Measurements from ENCODE around the gene GEN1. TPM values are rescaled to one million over a fixed set of nuclear protein-coding genes. Genes with fewer than 3 reads are reported as not detected.

Gene GEN1
- total and polyA plus RNA-seq, 2 donors (not counting 1 experiment from before 2014, with no cell fraction given): 16.7 to 105 TPM

DNA sequence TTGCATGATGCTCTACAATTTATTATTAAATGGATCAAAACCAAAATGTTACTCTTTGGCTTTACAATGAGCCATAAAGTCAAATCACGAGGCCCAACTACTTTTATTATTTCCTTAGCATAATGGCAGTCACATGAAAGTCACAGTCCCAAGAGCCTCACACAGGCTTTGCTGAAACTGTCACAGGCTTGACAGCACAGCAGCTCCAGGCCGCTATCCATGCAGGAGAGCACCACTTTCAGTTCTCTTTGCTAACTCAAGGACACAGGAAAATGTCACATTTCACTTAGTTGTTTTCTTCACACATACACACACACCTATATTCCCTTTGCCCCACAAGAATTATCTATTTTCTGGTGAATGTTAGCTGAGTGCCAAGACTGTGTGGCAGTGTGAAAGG, 51.2 kb downstream of the GEN1 start:
- Mint-ChIP-seq H3K27me3 (no peaks in the 10 kb centered on the region), H3K4me1 (peaks cover 64% of the 10 kb centered on the region), H3K27ac (peak overlapping the region; percentile 87), H3K9me3 (ENCODE audit: insufficient read depth) (no peaks in the 10 kb centered on the region), H3K4me3 (peak overlapping the region; percentile 62)
- Histone ChIP-seq H3K4me1 (ENCODE audit: control insufficient read depth in 2 of 2, insufficient read depth in 2 of 2, low read length in 2 of 2) (peaks cover 39 to 47% of the 10 kb centered on the region in 2 donors), H2AFZ (ENCODE audit: insufficient read depth, low read depth, low read length, poor library complexity, severe bottlenecking) (no peak overlapping the region), H3K79me2 (ENCODE audit: control insufficient read depth, insufficient read depth, low read length) (no peaks in the 10 kb centered on the region), H3K9me3 (ENCODE audit: control extremely low read depth in 1 of 3, control insufficient read depth in 2 of 3, insufficient read depth in 1 of 3, low read length in 2 of 3) (no peaks in the 10 kb centered on the region), H4K20me1 (ENCODE audit: control insufficient read depth, insufficient read depth, low read length, poor library complexity, severe bottlenecking) (no peaks in the 10 kb centered on the region), H3K27me3 (replicated peaks in 1 of 4; ENCODE audit: control extremely low read depth in 1 of 4, control insufficient read depth in 3 of 4, insufficient read depth in 4 of 4, low read length in 3 of 4) (no peaks in the 10 kb centered on the region), H3K4me2 (replicated peaks; ENCODE audit: low read depth, low read length, poor library complexity, severe bottlenecking) (peak overlapping the region; percentile 62), H3K9ac (ENCODE audit: low read length) (no peak overlapping the region), H3K36me3 (replicated peaks in 1 of 2; ENCODE audit: control extremely low read depth in 1 of 2, control insufficient read depth in 1 of 2, extremely low read depth in 1 of 2, insufficient read depth in 2 of 2, low read length in 1 of 2) (no peaks in the 10 kb centered on the region), H3K27ac (ENCODE audit: low read length in 2 of 2) (peak overlapping the region; percentile 82 to 93), H3K4me3 (ENCODE audit: control extremely low read depth in 1 of 5, extremely low read depth in 1 of 5, insufficient read depth in 1 of 5, low read depth in 2 of 5, low read length in 4 of 5) (peak overlapping the region in 1 of 5 experiments; percentile 31)
- ChIA-PET POLR2A (interaction anchor here (0.6 to 2.5 kb wide), 6 partner anchors 8 to 844 kb away, joined by 4 to 39 read pairs (median 8); partner anchors contain the start of genes GEN1, MSGN1 and SMC6), CTCF (interaction anchor here (0.7 to 3.7 kb wide), 7 partner anchors 8 to 55 kb away, joined by 3 to 22 read pairs (median 10); partner anchors contain the start of gene MSGN1)
- 7% methylated on average over 2 of the region's 2 CpGs for WGBS (ENCODE audit: insufficient coverage)
- DNase-seq (peak; percentile 59), ATAC-seq (ENCODE audit: low read depth) (peak; percentile 61)
- TF ChIP-seq EZH2 (IDR thresholded peaks at IDR 0.05; ENCODE audit: borderline replicate concordance, insufficient read depth, low read depth, low read length, poor library complexity, severe bottlenecking): no peak
- TF ChIP-seq, protein P1, sequence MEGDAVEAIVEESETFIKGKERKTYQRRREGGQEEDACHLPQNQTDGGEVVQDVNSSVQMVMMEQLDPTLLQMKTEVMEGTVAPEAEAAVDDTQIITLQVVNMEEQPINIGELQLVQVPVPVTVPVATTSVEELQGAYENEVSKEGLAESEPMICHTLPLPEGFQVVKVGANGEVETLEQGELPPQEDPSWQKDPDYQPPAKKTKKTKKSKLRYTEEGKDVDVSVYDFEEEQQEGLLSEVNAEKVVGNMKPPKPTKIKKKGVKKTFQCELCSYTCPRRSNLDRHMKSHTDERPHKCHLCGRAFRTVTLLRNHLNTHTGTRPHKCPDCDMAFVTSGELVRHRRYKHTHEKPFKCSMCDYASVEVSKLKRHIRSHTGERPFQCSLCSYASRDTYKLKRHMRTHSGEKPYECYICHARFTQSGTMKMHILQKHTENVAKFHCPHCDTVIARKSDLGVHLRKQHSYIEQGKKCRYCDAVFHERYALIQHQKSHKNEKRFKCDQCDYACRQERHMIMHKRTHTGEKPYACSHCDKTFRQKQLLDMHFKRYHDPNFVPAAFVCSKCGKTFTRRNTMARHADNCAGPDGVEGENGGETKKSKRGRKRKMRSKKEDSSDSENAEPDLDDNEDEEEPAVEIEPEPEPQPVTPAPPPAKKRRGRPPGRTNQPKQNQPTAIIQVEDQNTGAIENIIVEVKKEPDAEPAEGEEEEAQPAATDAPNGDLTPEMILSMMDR (IDR thresholded peaks at IDR 0.05): no peak
- intact Hi-C loops (cut with micrococcal nuclease): loop anchor here (2.0 kb wide), 2 partner anchors 18 to 26 kb away; no protein-coding TSS in a partner anchor

DNA sequence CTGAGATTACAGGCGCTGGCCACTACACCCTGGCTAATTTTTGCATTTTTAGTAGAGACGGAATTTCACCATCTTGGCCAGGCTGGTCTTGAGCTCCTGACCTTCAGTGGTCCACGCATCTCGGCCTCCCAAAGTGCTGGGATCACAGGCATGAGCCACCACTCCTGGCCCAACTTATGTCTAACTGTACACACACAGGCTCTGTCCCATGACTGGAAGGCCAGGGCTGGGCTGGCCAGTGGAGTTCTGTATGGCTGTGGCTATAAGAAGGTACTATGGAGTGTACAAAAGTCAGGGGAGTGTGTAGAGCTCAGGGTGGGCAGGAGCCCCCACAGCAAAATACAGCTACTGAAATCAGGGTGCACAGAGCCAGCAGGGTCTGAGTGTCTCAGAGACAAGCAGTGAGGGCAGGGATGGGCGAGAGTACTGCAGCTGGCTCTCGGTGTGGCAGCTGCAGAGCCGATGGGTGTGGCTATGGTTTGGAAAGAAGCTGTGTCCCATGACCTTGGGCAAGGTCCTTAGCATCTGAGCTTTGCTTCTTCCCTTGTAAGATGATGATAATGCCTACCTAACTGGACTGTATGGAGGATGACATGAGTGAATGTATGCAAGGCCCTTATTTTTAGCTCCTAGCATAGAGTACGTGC, 51.9 kb downstream of the GEN1 start:
- 53% methylated on average over 7 of the region's 8 CpGs for WGBS (ENCODE audit: insufficient coverage)

More for the DNA sequence above, 51.9 kb downstream of the GEN1 start:
- Histone ChIP-seq H2AFZ (ENCODE audit: insufficient read depth, low read depth, low read length, poor library complexity, severe bottlenecking) (peak overlapping the region; percentile 50), H3K9me3 (ENCODE audit: control extremely low read depth in 1 of 3, control insufficient read depth in 2 of 3, insufficient read depth in 1 of 3, low read length in 2 of 3) (no peaks in the 10 kb centered on the region), H3K36me3 (replicated peaks in 1 of 2; ENCODE audit: control extremely low read depth in 1 of 2, control insufficient read depth in 1 of 2, extremely low read depth in 1 of 2, insufficient read depth in 2 of 2, low read length in 1 of 2) (no peaks in the 10 kb centered on the region), H3K27ac (ENCODE audit: low read length in 2 of 2) (peak overlapping the region; percentile 82 to 93), H3K27me3 (replicated peaks in 1 of 4; ENCODE audit: control extremely low read depth in 1 of 4, control insufficient read depth in 3 of 4, insufficient read depth in 4 of 4, low read length in 3 of 4) (no peaks in the 10 kb centered on the region), H3K4me3 (ENCODE audit: control extremely low read depth in 1 of 5, extremely low read depth in 1 of 5, insufficient read depth in 1 of 5, low read depth in 2 of 5, low read length in 4 of 5) (no peak overlapping the region), H3K4me2 (replicated peaks; ENCODE audit: low read depth, low read length, poor library complexity, severe bottlenecking) (peak overlapping the region; percentile 52), H3K4me1 (ENCODE audit: control insufficient read depth in 2 of 2, insufficient read depth in 2 of 2, low read length in 2 of 2) (peaks cover 39 to 47% of the 10 kb centered on the region in 2 donors), H3K79me2 (ENCODE audit: control insufficient read depth, insufficient read depth, low read length) (no peaks in the 10 kb centered on the region), H4K20me1 (ENCODE audit: control insufficient read depth, insufficient read depth, low read length, poor library complexity, severe bottlenecking) (no peaks in the 10 kb centered on the region), H3K9ac (ENCODE audit: low read length) (no peak overlapping the region)
- ATAC-seq (ENCODE audit: low read depth) (peak; percentile 18), DNase-seq (peak; percentile 24)
- intact Hi-C loops (cut with micrococcal nuclease): loop anchor here (2.0 kb wide), 2 partner anchors 17 to 25 kb away; no protein-coding TSS in a partner anchor
- H3K4me3 Mint-ChIP-seq: peak overlapping the region; percentile 60
- POLR2A ChIA-PET: interaction anchor here (0.6 to 2.5 kb wide), 5 partner anchors 8 to 54 kb away, joined by 4 to 39 read pairs (median 7); partner anchors contain the start of genes GEN1 and SMC6
- no peaks in the 10 kb centered on the region for H3K9me3 Mint-ChIP-seq (ENCODE audit: insufficient read depth)
- H3K4me1 Mint-ChIP-seq: peaks cover 58% of the 10 kb centered on the region
- H3K27me3 Mint-ChIP-seq: no peaks in the 10 kb centered on the region
- CTCF ChIA-PET: interaction anchor here (0.7 to 3.7 kb wide), 7 partner anchors 8 to 55 kb away, joined by 3 to 22 read pairs (median 10); partner anchors contain the start of gene MSGN1
- no peak for TF ChIP-seq EZH2 (IDR thresholded peaks at IDR 0.05; ENCODE audit: borderline replicate concordance, insufficient read depth, low read depth, low read length, poor library complexity, severe bottlenecking)
- TF ChIP-seq, protein P1 (IDR thresholded peaks at IDR 0.05): no peak
- H3K27ac Mint-ChIP-seq: peak overlapping the region; percentile 87

Measured in B cell (primary cell).